Heart left ventricle (tissue), 16 donors: Measurements from ENCODE around the gene DGKB. TPM values are rescaled to one million over a fixed set of nuclear protein-coding genes. Genes with fewer than 3 reads are reported as not detected.

Experiments used
- ATAC-seq, 4 donors: fragments of 200-7000 bp; cut with Tn5 transposase; one replicate each; pipeline ENCODE4 v1.9.1; 2020 to 2022; ENCODE audit warnings: moderate library complexity in 4 of 4, mild to moderate bottlenecking in 3 of 4, moderate number of reproducible peaks in 1 of 4
- DNase-seq, 5 donors: peaks; one replicate each; pipeline ENCODE4 v3.0.0-alpha.2; 2020
- H3K27ac ChIP-seq, 12 donors: fragments of 200-600 bp; sonication (generic) in 4 of 12; one replicate each; pipeline versions ENCODE4 v1.5.0 to v1.8.0; 2016 to 2022; ENCODE audit warnings: mild to moderate bottlenecking in 2 of 12
- H3K27me3 ChIP-seq, 9 donors: fragments of 200-600 bp; sonication (generic) in 2 of 9; one replicate each; pipeline versions ENCODE4 v1.5.1 to v1.8.0; 2016 to 2022; ENCODE audit warnings: mild to moderate bottlenecking in 3 of 9
- H3K36me3 ChIP-seq, 9 donors: fragments of 200-600 bp; sonication (generic) in 2 of 9; one replicate each; pipeline versions ENCODE4 v1.5.0 to v1.8.0; 2018 to 2022; ENCODE audit warnings: mild to moderate bottlenecking in 2 of 9
- H3K4me1 ChIP-seq, 12 donors: fragments of 200-600 bp; sonication (generic) in 4 of 12; one replicate each; pipeline versions ENCODE4 v1.5.0 to v1.8.0; 2016 to 2022; ENCODE audit warnings: mild to moderate bottlenecking in 3 of 12
- H3K4me3 ChIP-seq, 12 donors: fragments of 200-600 bp; sonication (generic) in 4 of 12; one replicate each; pipeline versions ENCODE4 v1.5.0 to v1.8.0; 2017 to 2022; ENCODE audit warnings: mild to moderate bottlenecking in 9 of 12, moderate library complexity in 4 of 12
- H3K9me3 ChIP-seq, 12 donors: fragments of 200-600 bp; sonication (generic) in 4 of 12; one replicate each; pipeline versions ENCODE4 v1.5.0 to v1.8.0; 2016 to 2022; ENCODE audit warnings: mild to moderate bottlenecking in 1 of 12
- CTCF ChIP-seq, 12 donors: fragments of 200-600 bp; sonication (generic) in 4 of 12; IDR thresholded peaks; one replicate each; pipeline versions ENCODE4 v1.5.0 to v1.8.0; 2018 to 2022; ENCODE audit warnings: antibody characterized with exemption in 12 of 12, mild to moderate bottlenecking in 5 of 12
- POLR2A ChIP-seq, 2 donors: fragments of 450-650 bp; IDR thresholded peaks; one replicate each; pipeline ENCODE4 v1.6.1; 2017; ENCODE audit warnings: antibody characterized with exemption in 2 of 2, mild to moderate bottlenecking in 2 of 2, moderate library complexity in 2 of 2
- WGBS, 4 donors: extraction: QIAGEN DNeasy Blood & Tissue Kit in 2 of 4; methylation state at CpG; one replicate each; pipeline versions ENCODE4 v1.1.5 to v1.1.7; 2013 to 2018; 5-methylcytosine and 5-hydroxymethylcytosine counted together
- intact Hi-C, 10 donors: fragments of 100-400 bp; cut with DNase I; formaldehyde crosslinking; loops; one replicate each; pipeline versions ENCODE4 v1.11.1 to v1.14.2; 2022
- polyA plus RNA-seq, 2 donors: library from polyadenylated mRNA; stranded (reverse); fragments of 200-250 nt; gene quantifications; one replicate each; pipeline ENCODE4 v1.2.3, GENCODE V29; 2013
- total RNA-seq, 9 donors: library from RNA; depleted of rRNA in 2 of 9; stranded (reverse); fragments of >200 nt in 2 of 9; fragmentation: NEBNext Ultra II Directional in 3 of 9; extraction: Animal tissue kit (Norgen Biotek cat#: 25700) in 3 of 9; gene quantifications; one replicate each; pipeline versions ENCODE4 v1.1.0 to v1.2.4, GENCODE V29; 2016 to 2023
- donor health status: ischemic (EF 13 %, LVEDD 7.1; RV severe dilation, severe dysfunction).
- donor health status: healthy with polysubstance abuse.
- donor health status: DM: no; HTN: yes; CAD: no.
- donor health status: DM: no; HTN: no; CAD: no.
- donor health status: ischemic (EF 25% LVEDD 6.9; RV normal size, moderate dysfunction).
- donor health status: ischemic (EF 25% LVEDD 5.7; RV mildly dilated, moderate dysfunction).
- donor health status: healthy.
- donor health status: DM: yes; HTN: yes; CAD: no.
- donor health status: ischemic (EF 35%, LVEDD 5.7; RV mildly dilated, moderate dysfunction).
- donor health status: nonischemic (EF 11% LVEDD 7.7; RV severe dilation, severe dysfunction).
- donor health status: DM: yes; HTN: yes; CAD: no.
- donor health status: PGD.
- donor health status: ischemic (EF 29% LVEDD 5.4; RV normal size, mild dysfunction).
- donor health status: nonischemic (EF 23%, LVEDD 6.1; RV moderate dilation, normal function).

Gene DGKB
- total and polyA plus RNA-seq, 11 donors: 0.08 to 1.6 (median 0.47) TPM; not detected in 1

GRCh38 chr7:14821757-14822480, 80.6 kb downstream of the DGKB start:
- Histone ChIP-seq H3K27me3 (no peaks in the 10 kb centered on the region), H3K27ac (no peak overlapping the region), H3K9me3 (no peaks in the 10 kb centered on the region), H3K4me1 (peaks cover 0 to 6% (median 0%) of the 10 kb centered on the region in 12 donors), H3K4me3 (no peak overlapping the region), H3K36me3 (no peaks in the 10 kb centered on the region)
- 77 to 86% (median 86%) methylated on average over 2 of the region's 2 CpGs for WGBS, 4 donors
- intact Hi-C loops: no loop called here
- ATAC-seq (no peak), DNase-seq (no peak)
- TF ChIP-seq CTCF (IDR thresholded peaks at IDR 0.05): no peak
- TF ChIP-seq POLR2A (IDR thresholded peaks at IDR 0.05): no peak

- intact Hi-C loops: no loop called here
- no peaks in the 10 kb centered on the region for H3K36me3 ChIP-seq
- DNase-seq (no peak), ATAC-seq (no peak)
- TF ChIP-seq POLR2A (IDR thresholded peaks at IDR 0.05) (no peak), CTCF (IDR thresholded peaks at IDR 0.05) (no peak)
- no peaks in the 10 kb centered on the region for H3K4me1 ChIP-seq
- 85 to 88% (median 88%) methylated on average over 3 of the region's 3 CpGs for WGBS, 4 donors
- H3K4me3 ChIP-seq: no peak overlapping the region
- no peaks in the 10 kb centered on the region for H3K27me3 ChIP-seq
- H3K27ac ChIP-seq: no peak overlapping the region
- no peaks in the 10 kb centered on the region for H3K9me3 ChIP-seq
Measured at GRCh38 chr7:14818871-14819270, 83.7 kb downstream of the DGKB start.

GRCh38 chr7:14817829-14818614, 84.5 kb downstream of the DGKB start:
- intact Hi-C loops: no loop called here
- Histone ChIP-seq H3K9me3 (no peaks in the 10 kb centered on the region), H3K4me1 (no peaks in the 10 kb centered on the region), H3K27ac (no peak overlapping the region), H3K4me3 (no peak overlapping the region), H3K36me3 (no peaks in the 10 kb centered on the region), H3K27me3 (no peaks in the 10 kb centered on the region)
- WGBS, 4 donors: 80 to 87% (median 83%) methylated on average over 4 of the region's 4 CpGs
- TF ChIP-seq CTCF (IDR thresholded peaks at IDR 0.05): no peak
- no peak for TF ChIP-seq POLR2A (IDR thresholded peaks at IDR 0.05)
- ATAC-seq: no peak
- DNase-seq: no peak

DNA sequence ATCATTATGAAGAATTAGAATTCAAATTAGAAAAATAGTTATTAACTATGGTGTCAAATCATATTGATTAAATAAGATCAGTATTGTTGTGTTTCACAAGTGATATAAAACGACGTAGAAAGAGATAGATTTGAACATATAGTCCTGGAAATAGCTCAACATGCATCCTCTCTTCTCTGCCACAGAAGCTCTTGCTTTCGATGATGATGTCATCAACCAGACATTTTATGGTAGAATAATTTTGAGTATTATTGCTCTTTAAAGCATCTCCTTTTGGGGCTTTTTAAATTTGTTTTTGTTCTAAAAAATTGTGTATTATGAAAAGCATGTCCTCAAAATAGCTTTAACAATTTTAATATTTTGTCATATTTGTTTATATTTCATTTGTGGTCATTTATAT, 95.0 kb downstream of the DGKB start:
- ATAC-seq: no peak
- TF ChIP-seq POLR2A (IDR thresholded peaks at IDR 0.05) (no peak), CTCF (IDR thresholded peaks at IDR 0.05) (no peak)
- no peaks in the 10 kb centered on the region for H3K4me1 ChIP-seq
- H3K9me3 ChIP-seq: no peaks in the 10 kb centered on the region
- H3K36me3 ChIP-seq: no peaks in the 10 kb centered on the region
- DNase-seq: no peak
- intact Hi-C loops: no loop called here
- H3K27ac ChIP-seq: no peak overlapping the region
- no peak overlapping the region for H3K4me3 ChIP-seq
- 79 to 91% (median 83%) methylated on average over 3 of the region's 3 CpGs for WGBS, 4 donors
- H3K27me3 ChIP-seq: no peaks in the 10 kb centered on the region
